Right ventricle myocardium inferior (tissue), 1 donor: ENCODE measurements around the gene DDX17. TPM values are rescaled to one million over a fixed set of nuclear protein-coding genes. Genes with fewer than 3 reads are reported as not detected.

Source experiments
- ATAC-seq: fragments of 200-7000 bp; cut with Tn5 transposase; one replicate; pipeline ENCODE4 v1.9.1; 2020; ENCODE audit warnings: mild to moderate bottlenecking, moderate library complexity
- DNase-seq: peaks from one replicate; pipeline ENCODE4 v3.0.0; 2021; ENCODE audit errors: missing footprints
- intact Hi-C: fragments of 100-400 bp; cut with DNase I; formaldehyde crosslinking; loops from one replicate; pipeline ENCODE4 v1.11.0; 2022
- long read RNA-seq: library from polyadenylated mRNA; unstranded; transcript quantifications from one replicate; pipeline ENCODE4 v2.0.0, GENCODE V29; 2021
- total RNA-seq: library from RNA; stranded (reverse); fragmentation: NEBNext Ultra II Directional; extraction: Animal tissue kit (Norgen Biotek cat#: 25700); gene quantifications from one replicate; pipeline ENCODE4 v1.2.1, GENCODE V29; 2021
- donor health status: DM: no; HTN: yes; CAD: no; lungs with severe emphysema.

DDX17 gene
- 195 TPM for total RNA-seq
- long read RNA-seq, partial matches to known transcripts, result 2 of 12 reads
- long read RNA-seq, other reads (novel, unspliced or antisense), result 8 of 12 reads

GRCh38 chr22:38506118-38506962 lies at the start of gene DDX17:
DDX17 (minus strand) TSS chr22:38506311.
- ATAC-seq (peak; percentile 89), DNase-seq (peak; percentile 96)
- intact Hi-C loops, result loop anchor here (1.0 to 5.0 kb wide), 3 partner anchors 64 to 449 kb away; partner anchors contain the start of genes DMC1 and PICK1

- DNase-seq, result no peak
- intact Hi-C loops, result no loop called here
- ATAC-seq, result no peak
These were observed 48.2 kb upstream of the DDX17 start for GRCh38 chr22:38554281-38554680.

GRCh38 chr22:38549101-38549894 lies 43.2 kb upstream of the DDX17 start:
- DNase-seq (no peak), ATAC-seq (no peak)
- intact Hi-C loops, result no loop called here

- no peak for DNase-seq
- no peak for ATAC-seq
- intact Hi-C loops, result no loop called here
These were observed 34.6 kb upstream of the DDX17 start for GRCh38 chr22:38540701-38541100.

- intact Hi-C loops, result no loop called here
- DNase-seq, result no peak
- no peak for ATAC-seq
These were observed 25.3 kb upstream of the DDX17 start for GRCh38 chr22:38531251-38531938.

- ATAC-seq, result no peak
- no peak for DNase-seq
- intact Hi-C loops, result no loop called here
These were observed 18.3 kb upstream of the DDX17 start for GRCh38 chr22:38524429-38524828.

GRCh38 chr22:38523479-38523878 lies 17.4 kb upstream of the DDX17 start:
- intact Hi-C loops, result no loop called here
- ATAC-seq (no peak), DNase-seq (no peak)

- ATAC-seq, result no peak
- intact Hi-C loops, result no loop called here
- no peak for DNase-seq
These were observed 16.9 kb upstream of the DDX17 start for GRCh38 chr22:38523029-38523428.

- intact Hi-C loops, result no loop called here
- ATAC-seq (no peak), DNase-seq (no peak)
These were observed 13.5 kb upstream of the DDX17 start for GRCh38 chr22:38519453-38520250.

- ATAC-seq (no peak), DNase-seq (no peak)
- intact Hi-C loops, result no loop called here
These were observed 12.5 kb upstream of the DDX17 start for GRCh38 chr22:38518620-38519019.

- DNase-seq (no peak), ATAC-seq (no peak)
- intact Hi-C loops, result no loop called here
These were observed 7.0 kb upstream of the DDX17 start for GRCh38 chr22:38513063-38513462.

- ATAC-seq, result no peak
- intact Hi-C loops, result no loop called here
- no peak for DNase-seq
These were observed 4.4 kb upstream of the DDX17 start for GRCh38 chr22:38510416-38510970.

- peak; percentile 88 for DNase-seq
- intact Hi-C loops, result loop anchor here (1.0 to 5.0 kb wide), 3 partner anchors 65 to 448 kb away; partner anchors contain the start of genes DMC1 and PICK1
- ATAC-seq, result peak; percentile 89
These were observed 482 bp downstream of the DDX17 start for GRCh38 chr22:38505541-38506117.

GRCh38 chr22:38504731-38505540 lies 1.2 kb downstream of the DDX17 start:
- ATAC-seq (no peak), DNase-seq (peak; percentile 77)
- intact Hi-C loops, result loop anchor here (5.0 kb wide), 1 partner anchor 448 kb away; the partner anchor contains the start of gene PICK1

- ATAC-seq, result no peak
- intact Hi-C loops, result no loop called here
- no peak for DNase-seq
These were observed 3.1 kb downstream of the DDX17 start for GRCh38 chr22:38503021-38503420.

GRCh38 chr22:38501797-38502672 lies 4.1 kb downstream of the DDX17 start:
- intact Hi-C loops, result no loop called here
- DNase-seq, result no peak
- ATAC-seq, result no peak
